ENCODE data around the gene ECD.
A peak's percentile ranks its signal among the peaks of the same experiment; 100 is the strongest.
"Not testable (repeated sequence)": the region's sequence is repeated elsewhere in the genome, so short reads cannot be mapped to it uniquely, and the experiment has no call there.

ECD gene

DNA sequence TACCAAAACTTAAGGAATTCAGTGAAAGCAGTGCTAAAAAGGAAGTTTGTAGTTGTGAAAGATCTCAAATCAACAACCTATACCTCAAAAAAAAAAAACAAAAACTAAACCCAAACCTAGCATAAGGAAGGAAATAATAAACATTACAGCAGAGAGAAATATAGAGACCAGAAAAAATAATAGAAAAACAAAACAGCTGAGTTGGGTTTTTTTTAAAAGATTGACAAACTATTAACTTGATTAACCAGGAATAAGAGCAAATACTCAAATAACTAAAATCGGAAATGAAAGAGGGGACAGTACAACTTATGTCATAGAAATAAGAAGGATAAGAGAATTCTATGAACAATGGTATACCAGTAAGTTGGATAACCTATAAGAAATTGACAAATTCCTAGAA, 6.7 kb downstream of the ECD start:
- no peak for DNase-seq (ENCODE audit: low read depth in 1 of 2, low spot score in 1 of 2)

DNA sequence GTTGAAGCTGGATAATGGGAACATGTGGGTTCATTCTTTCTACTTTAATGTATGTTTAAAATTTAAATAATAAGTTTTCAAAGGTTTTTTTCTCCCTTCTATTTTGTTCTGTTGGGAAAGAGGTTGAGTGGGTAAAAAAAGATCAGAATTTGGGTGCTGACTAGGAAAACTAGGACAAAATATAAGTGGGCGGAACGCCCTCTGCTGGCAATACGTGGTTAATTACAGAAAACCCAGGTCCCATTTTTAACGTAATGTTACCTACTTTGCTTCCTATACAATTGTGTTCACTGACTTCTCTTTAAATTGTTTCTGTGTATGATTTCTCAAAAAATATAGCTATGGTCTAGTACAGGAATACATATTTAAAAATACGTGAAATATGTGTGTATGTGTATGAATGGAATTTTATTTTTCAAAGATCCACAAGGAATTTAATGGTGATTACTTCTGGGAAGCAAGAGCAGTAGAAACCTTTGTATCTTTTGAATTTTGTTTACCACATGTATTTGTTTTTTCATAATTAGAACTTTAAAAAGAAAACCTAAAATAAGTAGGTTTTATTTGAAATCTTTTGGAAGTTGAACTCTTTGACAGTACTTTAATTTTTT, 8.7 kb downstream of the ECD start:
- DNase-seq (ENCODE audit: low read depth in 1 of 2, low spot score in 1 of 2): peak; percentile 9 to 28

DNA sequence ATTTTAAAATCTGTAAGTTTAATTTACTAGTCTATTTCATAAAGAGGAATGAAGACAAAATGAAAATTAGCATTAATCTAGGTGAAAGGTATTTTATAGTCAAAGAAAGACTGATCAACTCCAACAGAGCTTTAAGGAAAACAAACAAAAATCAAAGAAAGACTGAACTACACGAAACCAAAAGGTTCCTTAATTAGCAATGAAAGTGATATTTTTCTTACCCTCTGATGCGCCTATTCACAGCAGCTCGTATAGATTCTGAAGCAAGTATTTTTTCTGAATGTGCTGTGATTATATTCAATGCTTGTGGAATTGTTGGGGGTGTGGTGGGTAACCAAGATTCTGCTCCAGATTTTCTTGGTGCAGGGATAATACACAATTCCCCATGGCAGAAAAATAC, 11.8 kb downstream of the ECD start:
- DNase-seq (ENCODE audit: low read depth in 1 of 2, low spot score in 1 of 2): no peak

DNA sequence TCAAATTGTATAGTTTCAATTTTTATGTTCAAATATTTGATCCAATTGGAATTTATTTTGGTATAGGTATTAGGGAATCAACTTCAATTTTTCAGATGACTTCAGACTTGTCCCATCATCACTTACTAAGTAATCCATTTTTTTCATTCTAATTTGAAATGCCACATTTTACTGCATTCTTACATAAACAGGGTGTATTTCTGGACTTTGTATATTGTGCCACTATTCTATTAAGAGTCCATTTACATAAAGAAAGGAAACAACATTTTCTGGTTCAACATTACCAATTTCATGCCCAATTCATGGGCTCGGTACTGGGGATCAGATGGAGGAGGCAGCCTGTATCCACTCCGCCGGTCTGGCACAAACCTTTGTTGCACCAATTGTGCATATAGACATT, 15.8 kb downstream of the ECD start:
- no peak for DNase-seq (ENCODE audit: low read depth in 1 of 2, low spot score in 1 of 2)

DNA sequence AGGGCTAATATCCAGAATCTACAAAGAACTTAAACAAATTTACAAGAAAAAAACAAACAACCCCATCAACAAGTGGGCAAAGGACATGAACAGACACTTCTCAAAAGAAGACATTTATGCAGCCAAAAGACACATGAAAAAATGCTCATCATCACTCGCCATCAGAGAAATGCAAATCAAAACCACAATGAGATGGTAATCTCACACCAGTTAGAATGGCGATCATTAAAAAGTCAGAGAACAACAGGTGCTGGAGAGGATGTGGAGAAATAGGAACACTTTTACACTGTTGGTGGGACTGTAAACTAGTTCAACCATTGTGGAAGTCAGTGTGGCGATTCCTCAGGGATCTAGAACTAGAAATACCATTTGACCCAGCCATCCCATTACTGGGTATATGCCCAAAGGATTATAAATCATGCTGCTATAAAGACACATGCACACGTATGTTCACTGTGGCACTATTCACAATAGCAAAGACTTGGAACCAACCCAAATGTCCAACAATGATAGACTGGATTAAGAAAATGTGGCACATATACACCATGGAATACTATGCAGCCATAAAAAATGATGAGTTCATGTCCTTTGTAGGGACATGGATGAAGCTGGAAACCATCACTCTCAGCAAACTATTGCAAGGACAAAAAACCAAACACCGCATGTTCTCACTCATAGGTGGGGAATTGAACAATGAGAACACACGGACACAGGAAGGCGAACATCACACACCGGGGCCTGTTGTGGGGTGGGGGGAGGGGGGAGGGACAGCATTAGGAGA, 17.0 kb downstream of the ECD start:
- not testable (repeated sequence) for DNase-seq (ENCODE audit: low read depth in 1 of 2, low spot score in 1 of 2)

DNA sequence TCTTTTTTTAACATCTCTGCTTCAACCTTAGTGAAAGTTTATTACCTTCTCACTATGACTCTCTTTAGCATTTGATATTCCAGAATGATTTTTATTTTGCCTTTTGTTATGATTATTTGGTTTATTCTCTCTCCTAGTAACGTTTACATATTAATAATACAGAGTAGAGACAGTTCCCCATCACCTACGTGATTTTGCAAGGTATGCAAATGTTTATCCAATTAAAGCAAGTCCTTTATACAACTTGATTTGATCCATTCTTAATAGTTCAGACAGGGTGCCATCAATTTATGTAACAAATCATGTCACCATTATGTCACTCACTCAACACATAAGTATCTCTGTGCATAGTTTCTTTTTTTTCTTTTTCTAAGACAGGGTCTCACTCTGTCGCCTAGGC, 26.2 kb downstream of the ECD start:
- DNase-seq (ENCODE audit: low read depth in 1 of 2, low spot score in 1 of 2): no peak

DNA sequence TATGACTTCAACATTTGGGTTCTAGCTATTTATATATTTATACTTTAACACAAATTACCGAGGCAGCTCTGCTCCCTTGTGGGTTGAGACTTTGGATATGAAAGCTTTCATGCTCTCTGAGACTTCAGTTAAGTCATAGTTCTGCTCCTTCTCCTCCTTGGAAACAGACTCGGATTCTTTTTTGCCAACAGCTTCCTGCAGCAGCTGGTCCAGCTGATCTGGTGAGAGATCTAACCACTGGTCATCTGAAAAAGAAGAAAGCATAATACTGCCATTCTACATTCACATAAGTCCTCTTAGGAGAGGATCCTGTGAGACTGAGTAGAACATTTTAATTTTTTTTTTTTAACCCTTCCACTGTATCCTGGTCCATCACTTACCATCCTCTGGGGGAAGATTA, 28.6 kb downstream of the ECD start:
- no peak for DNase-seq (ENCODE audit: low read depth in 1 of 2, low spot score in 1 of 2)

DNA sequence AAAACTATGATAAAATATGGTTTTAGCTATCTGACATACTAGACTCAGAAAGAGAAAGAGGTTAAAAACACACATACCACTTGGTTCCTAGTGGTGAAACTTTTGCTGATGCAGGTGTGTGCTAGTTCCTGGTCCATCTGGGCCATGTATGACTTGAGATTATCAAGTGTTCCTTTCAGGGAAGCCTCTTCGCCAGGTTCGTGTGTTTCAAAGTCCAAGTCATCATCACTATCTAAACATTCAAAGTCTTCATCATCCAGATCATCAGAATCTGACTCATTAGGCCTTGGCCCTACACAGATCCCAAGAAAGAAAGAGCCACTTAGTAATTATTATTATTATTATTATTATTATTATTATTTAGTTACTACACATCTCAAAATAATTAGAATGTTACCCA, 31.2 kb downstream of the ECD start:
- no peak for DNase-seq (ENCODE audit: low read depth in 1 of 2, low spot score in 1 of 2)

DNA sequence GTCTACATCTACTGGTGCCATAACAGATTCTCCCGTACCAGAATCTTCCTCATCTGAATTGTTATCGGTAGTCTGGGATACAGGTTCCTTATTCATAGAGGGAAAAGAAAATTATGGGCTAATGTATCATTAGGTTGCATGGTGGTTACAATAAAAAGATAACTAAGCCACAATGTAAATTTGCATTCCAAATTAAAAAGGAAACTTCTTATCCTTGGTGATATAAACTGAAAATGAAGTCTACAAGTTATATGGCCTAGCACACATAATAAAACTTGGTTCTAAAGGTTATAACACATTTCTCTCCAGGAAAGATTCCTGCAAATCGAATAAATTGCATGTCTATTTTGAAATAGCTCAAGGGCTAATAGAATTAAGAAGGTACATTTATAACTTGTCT, 33.1 kb downstream of the ECD start:
- no peak for DNase-seq (ENCODE audit: low read depth in 1 of 2, low spot score in 1 of 2)

DNA sequence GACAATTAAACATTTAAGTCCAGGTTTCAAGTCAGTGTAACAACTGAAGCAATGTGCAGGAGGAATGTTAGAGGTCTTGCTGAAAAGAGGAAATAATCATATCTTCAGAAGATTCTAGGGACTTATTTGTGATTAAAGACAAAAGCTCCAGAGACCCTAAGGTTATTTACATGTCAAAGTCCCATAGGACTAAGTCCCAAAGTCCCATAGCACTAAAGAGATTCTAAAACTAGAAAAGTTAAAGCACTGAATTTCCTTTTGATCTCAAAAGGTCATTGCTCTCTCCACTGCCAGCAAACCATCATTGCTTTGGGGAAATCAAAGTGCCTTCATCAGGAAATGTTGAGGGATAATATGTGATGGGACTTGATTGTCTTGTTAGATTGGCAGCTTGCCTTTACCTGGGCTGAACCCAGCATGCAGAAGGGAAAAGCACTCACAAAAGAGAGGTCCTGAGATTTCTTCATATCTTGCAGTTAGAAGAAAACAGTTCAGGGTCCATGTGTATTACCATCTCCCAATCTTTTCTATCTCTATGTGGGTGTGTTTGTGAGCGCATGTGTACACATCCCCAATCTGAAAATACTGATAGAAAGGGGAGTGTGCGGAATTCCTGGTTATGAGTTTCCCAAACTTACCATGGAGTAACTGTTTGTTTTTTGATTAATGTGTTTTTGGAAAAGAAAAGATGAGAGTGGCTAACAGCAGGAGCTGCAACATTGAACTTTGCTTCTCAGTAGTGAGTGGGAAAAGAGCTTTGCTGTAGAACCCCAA, 35.7 kb downstream of the ECD start:
- no peak for DNase-seq (ENCODE audit: low read depth in 1 of 2, low spot score in 1 of 2)

DNA sequence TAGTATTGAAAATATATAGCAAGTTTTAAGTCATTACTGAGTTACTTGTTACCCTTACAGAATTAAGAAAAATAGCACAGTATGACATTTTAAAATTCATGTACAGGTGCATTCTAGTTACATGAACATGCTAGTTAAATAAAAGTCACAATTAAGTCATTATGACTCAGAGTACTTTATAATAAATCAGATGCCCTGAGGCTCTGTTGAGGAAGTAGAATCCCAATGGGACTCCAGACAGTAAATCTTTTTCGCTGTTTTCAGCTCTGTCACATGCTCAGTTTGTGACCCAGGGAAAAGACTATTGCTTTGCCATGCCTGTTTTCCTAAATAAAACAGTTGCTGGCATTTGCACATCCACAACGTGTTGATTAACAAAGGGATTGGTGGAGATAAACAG, 36.5 kb downstream of the ECD start:
- no peak for DNase-seq (ENCODE audit: low read depth in 1 of 2, low spot score in 1 of 2)

DNA sequence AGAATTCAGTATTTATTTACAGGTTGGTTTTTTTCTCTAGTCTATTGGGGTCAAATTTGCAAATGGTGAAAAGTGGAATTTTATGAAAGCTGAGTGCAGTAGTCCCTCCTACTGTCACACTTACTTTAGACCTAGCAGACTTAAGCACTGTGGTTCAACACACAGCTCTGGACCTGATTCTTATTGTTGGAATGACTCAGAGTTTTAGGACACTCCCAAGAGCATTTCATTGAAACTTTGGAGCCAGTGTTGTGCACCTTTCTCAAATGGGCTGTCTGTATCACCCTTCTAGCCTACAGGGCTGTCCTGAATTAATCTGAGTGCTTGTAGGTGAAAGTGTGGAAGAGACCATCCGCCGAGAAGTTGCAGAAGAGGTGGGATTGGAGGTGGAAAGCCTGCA, 41.5 kb downstream of the ECD start:
- no peak for DNase-seq (ENCODE audit: low read depth in 1 of 2, low spot score in 1 of 2)

DNA sequence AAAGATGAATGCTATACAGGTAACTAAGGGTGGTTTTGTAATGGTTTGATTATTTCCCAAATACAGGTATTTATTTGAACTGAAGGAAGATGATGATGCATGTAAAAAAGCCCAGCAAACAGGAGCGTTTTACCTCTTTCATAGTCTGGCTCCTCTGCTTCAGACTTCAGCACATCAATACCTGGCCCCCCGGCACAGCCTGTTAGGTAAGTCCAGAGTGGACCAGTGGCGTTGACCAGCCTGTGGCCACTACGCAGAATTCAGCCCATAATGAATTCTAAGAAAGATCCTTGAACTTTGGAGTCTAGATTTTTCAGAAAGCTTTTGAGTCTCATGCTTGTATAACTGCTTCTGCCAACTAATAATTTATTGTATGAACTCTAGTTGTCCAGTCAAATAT, 47.9 kb downstream of the ECD start:
- DNase-seq (ENCODE audit: low read depth in 1 of 2, low spot score in 1 of 2): no peak

DNA sequence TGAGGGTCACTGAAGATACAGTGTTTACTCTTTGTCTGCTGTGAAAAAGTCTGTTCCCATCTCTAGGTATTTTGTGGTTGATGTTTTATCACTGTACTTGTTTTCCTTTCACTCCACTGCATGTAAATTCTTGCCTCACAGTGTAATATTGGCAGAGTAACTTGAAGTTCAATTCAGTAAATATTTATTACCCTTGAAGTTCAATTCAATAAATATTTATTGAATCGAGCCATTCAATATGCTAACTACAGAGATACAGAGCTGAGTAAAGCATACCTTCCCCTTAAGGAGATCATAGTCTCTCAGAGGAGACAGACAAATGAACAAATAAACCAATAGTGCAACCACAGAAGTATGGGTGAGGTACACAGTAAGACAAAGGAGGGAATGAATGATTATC, 48.4 kb downstream of the ECD start:
- no peak for DNase-seq (ENCODE audit: low read depth in 1 of 2, low spot score in 1 of 2)

DNA sequence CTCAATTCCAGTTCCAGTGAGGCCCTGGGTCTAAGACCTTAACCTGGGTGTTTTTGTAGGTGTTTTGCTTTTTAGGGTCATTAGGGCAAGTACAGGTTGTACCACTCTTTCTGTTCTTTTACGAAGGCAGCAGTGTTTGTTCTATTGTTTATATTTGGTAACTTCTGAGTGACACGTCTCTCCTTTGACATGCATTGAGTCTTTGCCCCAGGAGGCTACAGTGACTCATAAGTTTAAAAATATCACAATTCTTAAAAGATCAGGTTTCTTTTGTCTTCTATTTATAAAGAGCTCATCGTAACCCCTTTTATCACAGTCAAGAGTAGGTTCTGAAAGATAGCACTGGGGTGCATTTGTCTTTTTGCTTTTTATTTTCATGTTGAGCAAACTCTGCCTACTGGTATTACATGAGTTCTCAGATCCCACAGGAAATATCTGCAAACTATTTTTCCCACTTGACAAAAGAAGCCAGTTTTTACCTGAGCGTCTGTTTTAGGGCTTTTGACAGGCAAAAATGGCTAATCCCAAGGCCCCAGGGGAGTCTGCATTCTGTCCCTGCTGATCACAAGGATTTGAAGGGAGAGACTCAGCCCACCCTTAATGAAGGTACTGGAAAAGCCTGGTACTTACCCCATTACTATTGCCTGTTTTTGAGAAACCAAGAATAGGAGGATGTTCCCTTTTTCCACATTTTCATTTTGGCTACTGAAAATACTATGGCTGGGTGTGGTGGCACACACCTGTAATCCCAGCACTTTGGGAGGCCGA, 49.6 kb downstream of the ECD start:
- no peak for DNase-seq (ENCODE audit: low read depth in 1 of 2, low spot score in 1 of 2)

DNA sequence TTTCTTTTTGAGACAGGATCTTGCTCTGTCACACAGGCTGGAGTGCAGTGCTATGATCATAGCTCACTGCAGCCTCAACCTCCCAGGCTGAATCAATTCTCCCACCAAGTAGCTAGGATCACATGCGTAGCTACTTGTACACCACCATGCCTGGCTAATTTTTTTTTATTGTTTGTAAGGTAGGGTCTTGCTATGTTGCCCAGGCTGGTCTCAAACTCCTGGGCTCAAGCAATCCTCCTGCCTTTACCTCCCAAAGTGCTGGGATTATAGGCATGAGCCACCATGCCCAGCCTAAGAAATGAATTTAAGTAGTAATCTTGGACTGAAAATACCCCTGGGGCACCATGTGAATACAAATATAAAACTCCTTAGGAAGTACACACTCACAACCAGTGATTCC, 51.8 kb downstream of the ECD start:
- DNase-seq (ENCODE audit: low read depth in 1 of 2, low spot score in 1 of 2): no peak

DNA sequence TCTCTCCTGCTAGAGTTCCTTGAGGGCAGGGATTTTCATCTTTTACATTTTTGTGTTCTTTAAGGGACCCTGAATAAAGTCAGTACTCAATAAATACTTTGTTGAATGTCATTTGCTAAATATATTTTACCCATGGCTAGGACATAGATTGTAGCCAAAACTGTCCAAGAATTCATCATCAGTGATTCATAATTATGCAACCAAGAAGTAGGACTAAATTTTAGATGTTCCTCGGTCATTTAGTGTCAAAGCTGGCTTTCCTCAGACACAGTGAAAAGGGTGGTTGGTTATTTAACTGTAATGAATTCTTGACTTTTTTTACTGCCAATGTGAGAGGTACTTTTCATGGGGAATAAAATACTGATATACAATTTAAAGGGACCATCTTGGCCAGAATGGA, 54.3 kb downstream of the ECD start:
- no peak for DNase-seq (ENCODE audit: low read depth in 1 of 2, low spot score in 1 of 2)

DNA sequence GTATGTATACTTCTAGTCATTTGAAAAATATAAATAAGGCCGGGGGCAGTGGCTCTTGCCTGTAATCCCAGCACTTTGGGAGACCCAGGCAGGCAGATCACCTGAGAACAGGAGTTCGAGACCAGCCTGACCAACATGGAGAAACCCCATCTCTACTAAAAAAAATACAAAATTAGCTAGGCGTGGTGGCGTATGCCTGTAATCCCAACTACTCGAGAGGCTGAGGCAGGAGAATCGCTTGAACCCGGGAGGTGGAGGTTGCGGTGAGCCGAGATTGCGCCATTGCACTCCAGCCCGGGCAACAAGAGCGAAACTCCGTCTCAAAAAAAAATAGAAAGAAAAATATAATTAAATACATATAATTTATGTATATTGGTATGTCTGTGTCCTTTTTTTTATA, 55.8 kb downstream of the ECD start:
- not testable (repeated sequence) for DNase-seq (ENCODE audit: low read depth in 1 of 2, low spot score in 1 of 2)

DNA sequence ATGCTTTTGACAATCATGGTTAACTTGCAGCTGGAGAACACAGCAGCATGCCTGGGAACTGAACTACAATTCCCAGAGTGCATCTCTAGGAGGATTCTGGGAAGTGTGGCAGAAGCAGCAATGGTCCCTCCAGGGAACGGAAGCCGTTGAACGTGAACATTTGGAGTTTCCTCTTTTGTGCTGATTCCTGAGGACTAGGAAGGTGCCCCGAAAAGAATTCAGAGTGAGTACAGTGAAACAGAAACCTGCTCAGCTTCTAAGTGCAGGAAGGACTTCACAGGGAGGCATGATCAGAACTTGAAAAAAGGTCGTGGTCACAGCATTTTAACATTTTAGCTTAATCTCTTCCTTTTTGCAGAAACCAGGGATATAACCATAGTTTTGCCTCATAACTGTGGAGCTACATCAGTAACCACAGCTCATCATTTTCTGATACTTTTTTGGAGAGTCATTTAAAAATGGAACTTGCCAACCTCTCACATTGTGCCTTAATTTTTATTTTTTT, 57.4 kb downstream of the ECD start, which contains the start of gene NUDT13:
NUDT13 (plus strand) TSS at position 111 of the 505 bp plus-strand sequence. CDS start 3,911 bp downstream, outside the sequence.
- peak in 1 of 2 donors; percentile 44 for DNase-seq (ENCODE audit: low read depth in 1 of 2, low spot score in 1 of 2)

DNA sequence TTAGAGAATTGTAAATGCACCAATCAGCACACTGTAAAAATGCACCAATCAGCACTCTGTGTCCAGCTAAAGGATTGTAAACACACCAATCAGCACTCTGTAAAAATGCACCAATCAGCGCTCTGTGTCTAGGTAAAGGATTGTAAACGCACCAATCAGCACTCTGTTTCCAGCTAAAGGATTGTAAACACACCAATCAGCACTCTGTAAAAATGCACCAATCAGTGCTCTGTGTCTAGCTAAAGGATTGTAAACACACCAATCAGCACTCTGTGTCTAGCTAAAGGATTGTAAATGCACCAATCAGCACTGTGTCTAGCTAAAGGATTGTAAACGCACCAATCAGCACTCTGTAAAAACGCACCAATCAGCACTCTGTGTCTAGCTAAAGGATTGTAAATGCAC, 58.6 kb downstream of the ECD start:
- DNase-seq (ENCODE audit: low read depth in 1 of 2, low spot score in 1 of 2): not testable (repeated sequence)

DNA sequence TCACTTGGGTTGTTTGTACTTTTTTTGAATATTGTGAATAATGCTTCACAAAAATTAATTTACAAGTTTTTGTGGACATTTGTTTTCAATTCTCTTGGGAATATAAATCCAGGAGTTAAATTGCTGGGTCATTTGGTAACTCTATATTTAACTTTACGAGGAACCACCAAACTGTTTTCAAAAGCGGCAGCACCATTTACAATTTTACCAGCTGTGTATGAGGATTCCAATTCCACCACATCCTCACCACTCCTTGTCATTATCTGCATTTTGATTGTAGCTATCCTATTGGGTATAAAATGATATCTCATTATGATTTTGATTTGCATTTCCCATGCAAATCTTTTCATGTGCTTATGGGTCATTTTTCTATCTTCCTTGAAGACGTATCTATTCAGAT, 61.5 kb downstream of the ECD start:
- DNase-seq (ENCODE audit: low read depth in 1 of 2, low spot score in 1 of 2): no peak

Measured in activated CD4-positive, alpha-beta T cell treated with anti-CD3 and anti-CD28 coated beads, Interleukin-2, amount 50 U/mL, for 24 hours (primary cell).